HL-60 (cell line): ENCODE data around the gene PEX13.

Source experiments
- GABPA ChIP-seq: IDR thresholded peaks from 2 replicates; pipeline ENCODE4 v1.6.1; 2012; ENCODE audit warnings: low read depth
- POLR2AphosphoS5 ChIP-seq: IDR thresholded peaks from 2 replicates; pipeline ENCODE4 v1.6.1; 2012; ENCODE audit warnings: low read depth
- REST ChIP-seq: IDR thresholded peaks from 2 replicates; pipeline ENCODE4 v1.6.1; 2012; ENCODE audit warnings: low read depth; ENCODE audit not compliant: insufficient replicate concordance
- SPI1 ChIP-seq: IDR thresholded peaks from 2 replicates; pipeline ENCODE4 v1.6.1; 2012; ENCODE audit warnings: low read depth, mild to moderate bottlenecking, borderline replicate concordance
- TF ChIP-seq, protein P1 (sequence below): IDR thresholded peaks from one replicate; pipeline ENCODE4 v1.5.1; 2011; ENCODE audit warnings: low read length, control low read depth, inconsistent platforms; ENCODE audit not compliant: insufficient read depth

DNA sequence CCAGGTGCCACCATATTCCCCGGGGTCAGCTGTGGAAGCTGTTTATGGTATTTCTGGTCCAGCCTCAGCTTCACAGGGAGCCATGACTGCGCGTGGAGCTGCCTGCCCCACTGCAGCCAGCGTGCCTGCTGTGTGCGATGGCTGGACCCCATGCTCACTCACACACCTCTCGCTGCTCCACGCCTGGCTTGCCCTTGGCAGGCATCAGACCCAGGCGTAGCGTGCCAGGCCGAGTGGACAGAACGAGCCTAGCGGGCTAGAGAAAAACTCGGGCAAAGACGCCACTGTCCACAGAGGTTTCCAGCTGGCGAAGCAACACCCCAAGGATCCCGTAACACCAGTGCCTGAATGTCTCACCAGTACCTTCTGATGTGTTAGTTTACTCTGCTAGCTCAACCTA, 42.9 kb upstream of the PEX13 start:
- TF ChIP-seq, protein P1, sequence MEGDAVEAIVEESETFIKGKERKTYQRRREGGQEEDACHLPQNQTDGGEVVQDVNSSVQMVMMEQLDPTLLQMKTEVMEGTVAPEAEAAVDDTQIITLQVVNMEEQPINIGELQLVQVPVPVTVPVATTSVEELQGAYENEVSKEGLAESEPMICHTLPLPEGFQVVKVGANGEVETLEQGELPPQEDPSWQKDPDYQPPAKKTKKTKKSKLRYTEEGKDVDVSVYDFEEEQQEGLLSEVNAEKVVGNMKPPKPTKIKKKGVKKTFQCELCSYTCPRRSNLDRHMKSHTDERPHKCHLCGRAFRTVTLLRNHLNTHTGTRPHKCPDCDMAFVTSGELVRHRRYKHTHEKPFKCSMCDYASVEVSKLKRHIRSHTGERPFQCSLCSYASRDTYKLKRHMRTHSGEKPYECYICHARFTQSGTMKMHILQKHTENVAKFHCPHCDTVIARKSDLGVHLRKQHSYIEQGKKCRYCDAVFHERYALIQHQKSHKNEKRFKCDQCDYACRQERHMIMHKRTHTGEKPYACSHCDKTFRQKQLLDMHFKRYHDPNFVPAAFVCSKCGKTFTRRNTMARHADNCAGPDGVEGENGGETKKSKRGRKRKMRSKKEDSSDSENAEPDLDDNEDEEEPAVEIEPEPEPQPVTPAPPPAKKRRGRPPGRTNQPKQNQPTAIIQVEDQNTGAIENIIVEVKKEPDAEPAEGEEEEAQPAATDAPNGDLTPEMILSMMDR, result no peak
- TF ChIP-seq POLR2AphosphoS5 (no peak), REST (no peak), SPI1 (no peak), GABPA (no peak)
